K562 (cell line): ENCODE results near the gene CSF3.

Experiments
- CBX2 ChIP-seq: fragments of 200-600 bp; sonication (generic); IDR thresholded peaks from one replicate; pipeline ENCODE4 v1.6.1; 2012; ENCODE audit warnings: mild to moderate bottlenecking, low read length, inconsistent platforms; ENCODE audit not compliant: insufficient read depth, poor library complexity, severe bottlenecking
- CREB1 ChIP-seq, 2 experiments: sonication (generic) in 1 of 2; formaldehyde crosslinking in 1 of 2; IDR thresholded peaks; 2 replicates each; pipeline versions ENCODE4 v1.6.1 to v1.8.0; 2012 to 2022; ENCODE audit warnings: inconsistent platforms in 1 of 2, mild to moderate bottlenecking in 1 of 2, missing genetic modification reagents in 1 of 2, moderate library complexity in 1 of 2
- FUS ChIP-seq: fragments of 200-400 bp; formaldehyde crosslinking; optimal IDR thresholded peaks from 2 replicates; pipeline ENCODE3; 2017; ENCODE audit warnings: low read depth, low read length
- GATAD2B ChIP-seq: fragments of 450-650 bp; IDR thresholded peaks from 2 replicates; pipeline ENCODE4 v1.6.1; 2017; ENCODE audit warnings: mild to moderate bottlenecking, borderline replicate concordance
- JUN ChIP-seq, 2 experiments: sonication (generic) in 1 of 2; formaldehyde crosslinking in 1 of 2; IDR thresholded peaks; 2 replicates each; pipeline versions ENCODE4 v1.6.1 to v1.8.0; 2012 to 2022; ENCODE audit warnings: borderline replicate concordance in 2 of 2, mild to moderate bottlenecking in 2 of 2, improper control_type of control experiment in 1 of 2, low read depth in 1 of 2, low read length in 1 of 2, missing genetic modification reagents in 1 of 2
- KLF1 ChIP-seq: fragments of 450-650 bp; IDR thresholded peaks from 2 replicates; pipeline ENCODE4 v1.6.1; 2016; ENCODE audit warnings: missing genetic modification characterization, missing compliant biosample characterization
- MLX ChIP-seq, 2 experiments: fragments of 450-650 bp in 1 of 2; sonication (generic) in 1 of 2; formaldehyde crosslinking; conservative IDR thresholded peaks; 2 replicates each; pipeline versions ENCODE4 v1.4.0 to v1.8.1; 2020 to 2022; ENCODE audit warnings: mild to moderate bottlenecking in 1 of 2, missing genetic modification reagents in 1 of 2
- SMAD1 ChIP-seq: fragments of 150-350 bp; IDR thresholded peaks from 2 replicates; pipeline ENCODE4 v1.6.1; 2014; ENCODE audit warnings: low read length, low read depth; ENCODE audit not compliant: partially characterized antibody
- SMAD3 ChIP-seq: fragments of 450-650 bp; formaldehyde crosslinking; conservative IDR thresholded peaks from 2 replicates; pipeline ENCODE4 v1.4.0; 2020; ENCODE audit warnings: mild to moderate bottlenecking
- TBP ChIP-seq: optimal IDR thresholded peaks from 2 replicates; pipeline ENCODE3; 2011; ENCODE audit warnings: low read depth, low read length, improper control_type of control experiment
- ZNF121 ChIP-seq: sonication (generic); formaldehyde crosslinking; conservative IDR thresholded peaks from 2 replicates; pipeline ENCODE4 v1.8.0; 2022; ENCODE audit warnings: missing genetic modification reagents
- ZNF274 ChIP-seq: IDR thresholded peaks from 2 replicates; pipeline ENCODE4 v1.6.1; 2011; ENCODE audit warnings: low read depth, mild to moderate bottlenecking, low read length, moderate library complexity, borderline replicate concordance
- TF ChIP-seq, protein P1 (sequence below), 3 experiments: IDR thresholded peaks in 2 of 3; conservative IDR thresholded peaks in 1 of 3; 2 replicates each; pipeline ENCODE4 v1.5.1; 2011 to 2012; ENCODE audit warnings: low read length in 3 of 3, mild to moderate bottlenecking in 3 of 3, control low read depth in 2 of 3, improper control_type of control experiment in 1 of 3, inconsistent platforms in 1 of 3, low read depth in 1 of 3, mixed read lengths in 1 of 3, moderate library complexity in 1 of 3; ENCODE audit not compliant: insufficient read depth in 2 of 3
- TF ChIP-seq, protein P2 (sequence below): sonication (generic); formaldehyde crosslinking; IDR thresholded peaks from 2 replicates; pipeline ENCODE4 v1.4.0; 2020; ENCODE audit warnings: mild to moderate bottlenecking, missing genetic modification reagents

DNA sequence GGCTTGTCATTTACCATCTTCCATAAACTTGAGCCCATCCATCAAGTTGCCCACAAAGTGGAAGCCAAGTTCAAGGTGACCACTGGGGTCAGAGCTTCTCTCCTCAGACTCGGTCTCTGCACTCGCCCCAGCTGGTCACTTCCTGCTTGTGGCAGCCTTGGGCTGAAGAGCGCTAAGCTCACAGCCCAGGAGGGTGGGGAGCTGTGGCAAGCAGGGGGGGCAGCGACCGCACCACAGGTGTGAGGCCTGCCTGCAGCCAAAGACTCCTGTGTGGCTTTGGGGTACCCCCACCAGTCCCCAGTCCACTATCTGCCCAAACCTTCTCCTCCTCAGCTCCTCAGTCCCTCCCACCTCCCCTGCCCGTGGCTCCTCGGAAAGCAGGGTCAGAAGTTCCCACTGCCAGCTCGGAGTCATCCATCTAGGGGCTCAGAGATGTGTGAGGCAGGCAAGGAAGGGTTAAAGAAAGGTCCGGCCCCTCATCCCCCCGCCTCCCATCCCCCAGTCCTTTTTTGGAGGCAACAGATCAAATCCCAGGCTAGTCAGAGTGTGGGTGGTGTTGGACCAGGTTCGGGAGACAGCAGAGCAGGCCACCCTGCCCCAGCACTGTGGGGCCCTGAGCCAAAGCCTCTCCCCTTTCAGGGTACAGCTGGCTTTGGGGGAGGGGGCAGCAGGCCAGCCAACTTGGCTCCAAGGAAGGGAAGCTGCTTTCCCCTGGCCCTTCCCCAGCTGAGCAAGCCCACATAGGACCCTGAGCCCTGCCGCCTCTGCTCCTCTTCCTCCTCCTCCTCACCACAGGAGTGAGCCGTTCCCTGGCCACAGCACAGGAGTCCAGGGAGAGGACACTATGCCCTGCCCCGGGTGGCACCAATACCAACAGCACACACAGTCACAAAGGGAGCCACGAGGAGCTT, 3.2 kb downstream of the CSF3 start:
- no peak for TF ChIP-seq TBP
- no peak for TF ChIP-seq SMAD1
- TF ChIP-seq GATAD2B = no peak
- TF ChIP-seq ZNF121 = no peak
- no peak for TF ChIP-seq MLX (CRISPR knock-in tag; conservative IDR thresholded peaks at IDR 0.05)
- no peak for TF ChIP-seq SMAD3 (CRISPR knock-in tag)
- TF ChIP-seq, protein P1, sequence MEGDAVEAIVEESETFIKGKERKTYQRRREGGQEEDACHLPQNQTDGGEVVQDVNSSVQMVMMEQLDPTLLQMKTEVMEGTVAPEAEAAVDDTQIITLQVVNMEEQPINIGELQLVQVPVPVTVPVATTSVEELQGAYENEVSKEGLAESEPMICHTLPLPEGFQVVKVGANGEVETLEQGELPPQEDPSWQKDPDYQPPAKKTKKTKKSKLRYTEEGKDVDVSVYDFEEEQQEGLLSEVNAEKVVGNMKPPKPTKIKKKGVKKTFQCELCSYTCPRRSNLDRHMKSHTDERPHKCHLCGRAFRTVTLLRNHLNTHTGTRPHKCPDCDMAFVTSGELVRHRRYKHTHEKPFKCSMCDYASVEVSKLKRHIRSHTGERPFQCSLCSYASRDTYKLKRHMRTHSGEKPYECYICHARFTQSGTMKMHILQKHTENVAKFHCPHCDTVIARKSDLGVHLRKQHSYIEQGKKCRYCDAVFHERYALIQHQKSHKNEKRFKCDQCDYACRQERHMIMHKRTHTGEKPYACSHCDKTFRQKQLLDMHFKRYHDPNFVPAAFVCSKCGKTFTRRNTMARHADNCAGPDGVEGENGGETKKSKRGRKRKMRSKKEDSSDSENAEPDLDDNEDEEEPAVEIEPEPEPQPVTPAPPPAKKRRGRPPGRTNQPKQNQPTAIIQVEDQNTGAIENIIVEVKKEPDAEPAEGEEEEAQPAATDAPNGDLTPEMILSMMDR (IDR thresholded peaks at IDR 0.05 in 2 of 3, conservative IDR thresholded peaks at IDR 0.05 in 1 of 3; ENCODE audit: insufficient read depth in 2 of 3, low read depth in 1 of 3, low read length in 3 of 3) = no peak
- TF ChIP-seq CREB1 (IDR thresholded peaks at IDR 0.05) = no peak
- TF ChIP-seq CREB1 (CRISPR knock-in tag; IDR thresholded peaks at IDR 0.05) = no peak
- TF ChIP-seq KLF1 (tag) = no peak
- TF ChIP-seq JUN (IDR thresholded peaks at IDR 0.05; ENCODE audit: borderline replicate concordance, low read depth, low read length) = no peak
- no peak for TF ChIP-seq JUN (CRISPR knock-in tag; IDR thresholded peaks at IDR 0.05; ENCODE audit: borderline replicate concordance)
- no peak for TF ChIP-seq FUS
- TF ChIP-seq, protein P2, sequence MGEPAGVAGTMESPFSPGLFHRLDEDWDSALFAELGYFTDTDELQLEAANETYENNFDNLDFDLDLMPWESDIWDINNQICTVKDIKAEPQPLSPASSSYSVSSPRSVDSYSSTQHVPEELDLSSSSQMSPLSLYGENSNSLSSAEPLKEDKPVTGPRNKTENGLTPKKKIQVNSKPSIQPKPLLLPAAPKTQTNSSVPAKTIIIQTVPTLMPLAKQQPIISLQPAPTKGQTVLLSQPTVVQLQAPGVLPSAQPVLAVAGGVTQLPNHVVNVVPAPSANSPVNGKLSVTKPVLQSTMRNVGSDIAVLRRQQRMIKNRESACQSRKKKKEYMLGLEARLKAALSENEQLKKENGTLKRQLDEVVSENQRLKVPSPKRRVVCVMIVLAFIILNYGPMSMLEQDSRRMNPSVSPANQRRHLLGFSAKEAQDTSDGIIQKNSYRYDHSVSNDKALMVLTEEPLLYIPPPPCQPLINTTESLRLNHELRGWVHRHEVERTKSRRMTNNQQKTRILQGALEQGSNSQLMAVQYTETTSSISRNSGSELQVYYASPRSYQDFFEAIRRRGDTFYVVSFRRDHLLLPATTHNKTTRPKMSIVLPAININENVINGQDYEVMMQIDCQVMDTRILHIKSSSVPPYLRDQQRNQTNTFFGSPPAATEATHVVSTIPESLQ (CRISPR knock-in tag) = no peak
- TF ChIP-seq CBX2 = no peak
- TF ChIP-seq ZNF274 = no peak
